C4-2B (cell line): ENCODE results near the gene NECTIN1.

Source experiments
- ZFX ChIP-seq: fragments of 450-650 bp; IDR thresholded peaks from 2 replicates; pipeline ENCODE4 v1.6.1; 2017
- TF ChIP-seq, protein P1 (sequence below): fragments of 450-650 bp; conservative IDR thresholded peaks from 2 replicates; pipeline ENCODE4 v1.5.1; 2017; ENCODE audit warnings: mild to moderate bottlenecking

DNA sequence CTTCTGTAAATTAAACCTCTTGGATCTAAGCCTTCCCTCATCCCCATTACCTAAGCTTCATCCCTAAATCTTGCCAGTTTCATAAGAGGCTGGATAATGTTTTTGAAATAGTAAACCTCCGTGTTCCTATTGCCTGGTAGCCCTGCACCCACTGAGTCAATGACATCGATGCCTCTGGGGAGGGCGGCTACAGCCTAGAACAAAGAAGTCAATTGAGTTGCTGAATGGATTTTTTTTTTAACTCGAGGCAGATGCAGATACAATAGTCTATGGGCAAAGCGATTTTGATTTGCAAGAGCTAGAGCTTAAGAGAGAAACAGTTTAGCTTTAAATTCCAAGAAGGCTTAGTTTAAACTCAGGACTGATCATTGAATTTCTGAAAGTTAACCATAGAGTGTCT, 121.3 kb downstream of the NECTIN1 start:
- TF ChIP-seq, protein P1, sequence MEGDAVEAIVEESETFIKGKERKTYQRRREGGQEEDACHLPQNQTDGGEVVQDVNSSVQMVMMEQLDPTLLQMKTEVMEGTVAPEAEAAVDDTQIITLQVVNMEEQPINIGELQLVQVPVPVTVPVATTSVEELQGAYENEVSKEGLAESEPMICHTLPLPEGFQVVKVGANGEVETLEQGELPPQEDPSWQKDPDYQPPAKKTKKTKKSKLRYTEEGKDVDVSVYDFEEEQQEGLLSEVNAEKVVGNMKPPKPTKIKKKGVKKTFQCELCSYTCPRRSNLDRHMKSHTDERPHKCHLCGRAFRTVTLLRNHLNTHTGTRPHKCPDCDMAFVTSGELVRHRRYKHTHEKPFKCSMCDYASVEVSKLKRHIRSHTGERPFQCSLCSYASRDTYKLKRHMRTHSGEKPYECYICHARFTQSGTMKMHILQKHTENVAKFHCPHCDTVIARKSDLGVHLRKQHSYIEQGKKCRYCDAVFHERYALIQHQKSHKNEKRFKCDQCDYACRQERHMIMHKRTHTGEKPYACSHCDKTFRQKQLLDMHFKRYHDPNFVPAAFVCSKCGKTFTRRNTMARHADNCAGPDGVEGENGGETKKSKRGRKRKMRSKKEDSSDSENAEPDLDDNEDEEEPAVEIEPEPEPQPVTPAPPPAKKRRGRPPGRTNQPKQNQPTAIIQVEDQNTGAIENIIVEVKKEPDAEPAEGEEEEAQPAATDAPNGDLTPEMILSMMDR: no peak
- no peak for TF ChIP-seq ZFX
